ENCODE results near the gene SLC16A3. TPM values are rescaled to one million over a fixed set of nuclear protein-coding genes. Genes with fewer than 3 reads are reported as not detected.

SLC16A3 gene
- total and polyA plus RNA-seq, 2 of the 8 experiments (the other 6 are each of a cell fraction or from before 2014, with no cell fraction given) = 3.8 to 8.7 TPM

GRCh38 chr17:82278308-82278707, 49.5 kb downstream of the SLC16A3 start:
- H3K4me2 ChIP-seq (ENCODE audit: insufficient read depth in 1 of 2, low read depth in 2 of 2, low read length in 2 of 2) = no peak overlapping the region
- H3K23ac ChIP-seq (ENCODE audit: insufficient read length) = no peak overlapping the region
- no peak for FAIRE-seq
- H2BK20ac ChIP-seq (ENCODE audit: low read length) = no peak overlapping the region
- POLR2A ChIA-PET (ENCODE audit: partially characterized antibody) = interaction anchor here (0.9 kb wide), 1 partner anchor 14 kb away, joined by 4 read pairs; no protein-coding TSS in a partner anchor
- no peak overlapping the region for H3K9ac ChIP-seq (replicated peaks in 1 of 4; ENCODE audit: extremely low read depth in 1 of 4, low read depth in 3 of 4, low read length in 3 of 4)
- H2BK15ac ChIP-seq (ENCODE audit: low read length) = no peak overlapping the region
- H4K8ac ChIP-seq (ENCODE audit: extremely low read depth, insufficient read depth, low read length) = peak overlapping the region; percentile 15; the same call in 1 of the 2 replicates
- H2BK120ac ChIP-seq (replicated peaks; ENCODE audit: low read depth, low read length) = no peak overlapping the region
- CTCF ChIA-PET (ENCODE audit: partially characterized antibody) = no interaction called here
- no peak overlapping the region for H3K4me3 ChIP-seq (ENCODE audit: extremely low read depth in 1 of 4, insufficient read depth in 2 of 4, low read depth in 3 of 4, low read length in 4 of 4)
- peaks cover 2% of the 10 kb centered on the region; the same call in 1 of the 2 replicates for H3K23me2 ChIP-seq (ENCODE audit: low read depth, low read length)
- no peak overlapping the region for H2BK12ac ChIP-seq (ENCODE audit: low read depth, low read length)
- H3K9me3 ChIP-seq (ENCODE audit: insufficient read depth in 2 of 2, low read depth in 1 of 2, low read length in 1 of 2) = no peaks in the 10 kb centered on the region
- no peaks in the 10 kb centered on the region for H3K79me2 ChIP-seq (ENCODE audit: control insufficient read depth in 1 of 2, insufficient read depth in 2 of 2, low read length in 2 of 2)
- H3K36me3 ChIP-seq (ENCODE audit: control insufficient read depth in 2 of 4, insufficient read depth in 4 of 4, low read length in 3 of 4) = no peaks in the 10 kb centered on the region; a peak in 1 of 8 replicates
- no peaks in the 10 kb centered on the region; the same call in 1 of the 2 replicates for H3K79me1 ChIP-seq (ENCODE audit: low read depth, low read length)
- peak overlapping the region; percentile 23 for H4K91ac ChIP-seq (replicated peaks; ENCODE audit: insufficient read length, low read length)
- no peak overlapping the region for H3K4ac ChIP-seq (replicated peaks; ENCODE audit: insufficient read length, low read depth, low read length)
- no peak for DNase-seq (ENCODE audit: low read depth in 1 of 2, low spot score in 2 of 2)
- H4K5ac ChIP-seq (ENCODE audit: insufficient read length, low read depth, low read length) = no peak overlapping the region
- H3K18ac ChIP-seq (ENCODE audit: extremely low read depth, low read length) = no peak overlapping the region
- peaks cover 0 to 11% of the 10 kb centered on the region in 2 experiments for H4K20me1 ChIP-seq (replicated peaks in 1 of 2; ENCODE audit: control insufficient read depth in 1 of 2, insufficient read depth in 2 of 2, low read length in 2 of 2)
- peaks cover 0 to 17% (median 7%) of the 10 kb centered on the region in 4 experiments; a peak in 6 of 7 replicates for H3K4me1 ChIP-seq (replicated peaks in 1 of 4; ENCODE audit: control insufficient read depth in 3 of 4, insufficient read depth in 4 of 4, low read length in 3 of 4)
- H2AFZ ChIP-seq (ENCODE audit: low read length) = no peak overlapping the region
- no peak overlapping the region; the same call in 1 of the 2 replicates for H2AK5ac ChIP-seq (ENCODE audit: low read depth, low read length)
- H3K14ac ChIP-seq (ENCODE audit: insufficient read length) = no peak overlapping the region
- no peak overlapping the region for H3K27ac ChIP-seq (ENCODE audit: low read depth, low read length)
- peaks cover 0 to 5% (median 5%) of the 10 kb centered on the region in 4 experiments; a peak in 3 of 7 replicates for H3K27me3 ChIP-seq (replicated peaks in 1 of 4; ENCODE audit: control insufficient read depth in 3 of 4, extremely low read depth in 1 of 4, insufficient read depth in 3 of 4, low read length in 3 of 4)
- H2BK5ac ChIP-seq (ENCODE audit: low read depth, low read length) = no peak overlapping the region
- 82% methylated on average over 9 of the region's 9 CpGs; no CpG with 5 or more reads in 1 of the 2 experiments for WGBS, 2 experiments (ENCODE audit: extremely low coverage in 1 of 2, insufficient coverage in 1 of 2, insufficient read length in 1 of 2, insufficient replicate concordance in 2 of 2, low coverage in 1 of 2, low lambda C conversion rate in 2 of 2, missing lambda C conversion rate in 1 of 2)
- no peak overlapping the region for H3K56ac ChIP-seq (replicated peaks; ENCODE audit: insufficient read length, low read depth, low read length)
- TF ChIP-seq TCF12 (IDR thresholded peaks at IDR 0.05; ENCODE audit: low read depth, low read length) = no peak

Measured in H1 (cell line).